GM21381 (cell line): Measurements from ENCODE around the gene PLCB3.

Source experiments
- ATAC-seq: cut with Tn5 transposase; IDR thresholded peaks from one replicate; pipeline ENCODE4 v1.9.1; 2021; ENCODE audit warnings: mild to moderate bottlenecking, moderate library complexity; ENCODE audit not compliant: unreplicated experiment

The PLCB3 gene

GRCh38 chr11:64285885-64286800 is 34.8 kb downstream of the PLCB3 start:
- no peak for ATAC-seq

GRCh38 chr11:64286801-64287159 is 35.5 kb downstream of the PLCB3 start:
- no peak for ATAC-seq

GRCh38 chr11:64287676-64288352 is 36.5 kb downstream of the PLCB3 start:
- no peak for ATAC-seq

- ATAC-seq = no peak
Measured at GRCh38 chr11:64288353-64288750, 37.0 kb downstream of the PLCB3 start.

- no peak for ATAC-seq
Measured at GRCh38 chr11:64289002-64289564, 37.8 kb downstream of the PLCB3 start.

GRCh38 chr11:64290352-64291261 is 39.3 kb downstream of the PLCB3 start:
- ATAC-seq = no peak

GRCh38 chr11:64291262-64291751 is 40.0 kb downstream of the PLCB3 start, which contains the start of gene KCNK4:
TSS of gene KCNK4 (plus strand) at chr11:64291302. CDS start at chr11:64293019, 1,717 bp downstream.
- no peak for ATAC-seq

GRCh38 chr11:64291752-64292459 is 40.6 kb downstream of the PLCB3 start:
- ATAC-seq = no peak

- ATAC-seq = no peak
Measured at GRCh38 chr11:64292460-64293254, 41.3 kb downstream of the PLCB3 start.

- no peak for ATAC-seq
Measured at GRCh38 chr11:64294774-64295173, 43.4 kb downstream of the PLCB3 start.

GRCh38 chr11:64295760-64296159 is 44.4 kb downstream of the PLCB3 start:
- ATAC-seq = no peak

GRCh38 chr11:64296236-64296635 is 44.9 kb downstream of the PLCB3 start:
- no peak for ATAC-seq

- ATAC-seq = no peak
Measured at GRCh38 chr11:64296830-64297698, 45.7 kb downstream of the PLCB3 start.

GRCh38 chr11:64297699-64298358 is 46.5 kb downstream of the PLCB3 start:
- no peak for ATAC-seq

GRCh38 chr11:64298966-64299846 is 47.9 kb downstream of the PLCB3 start:
- no peak for ATAC-seq

- ATAC-seq = no peak
Measured at GRCh38 chr11:64299847-64300648, 48.7 kb downstream of the PLCB3 start, which contains the start of gene CATSPERZ. TSS of gene CATSPERZ (plus strand) at chr11:64300358. CDS start at chr11:64300411, 53 bp downstream.
